HUES64 (cell line): ENCODE results near the gene ZFYVE16.

ENCODE experiments used
- H3K27ac ChIP-seq: 2 replicates; pipeline ENCODE4 v1.7.0; 2013; ENCODE audit warnings: low read depth, low read length, inconsistent platforms
- H3K27me3 ChIP-seq: 2 replicates; pipeline ENCODE4 v1.6.1; 2013; ENCODE audit warnings: mild to moderate bottlenecking, low read length; ENCODE audit not compliant: insufficient read depth
- H3K36me3 ChIP-seq: 2 replicates; pipeline ENCODE4 v1.6.1; 2013; ENCODE audit warnings: mild to moderate bottlenecking, low read length; ENCODE audit not compliant: insufficient read depth
- H3K4me1 ChIP-seq: 2 replicates; pipeline ENCODE4 v1.6.1; 2013; ENCODE audit warnings: mild to moderate bottlenecking, low read length, moderate library complexity; ENCODE audit not compliant: insufficient read depth
- H3K4me3 ChIP-seq: 2 replicates; pipeline ENCODE4 v1.5.1; 2013; ENCODE audit warnings: mild to moderate bottlenecking, low read length, moderate library complexity
- H3K9ac ChIP-seq: 2 replicates; pipeline ENCODE4 v1.6.1; 2013; ENCODE audit warnings: mild to moderate bottlenecking, low read depth, low read length
- H3K9me3 ChIP-seq: 2 replicates; pipeline ENCODE4 v1.6.1; 2013; ENCODE audit warnings: low read depth, low read length; ENCODE audit not compliant: insufficient read depth
- WGBS: fragments of 150-250, 120-280 bp; methylation state at CpG from one replicate; pipeline ENCODE4 v1.1.7; 2013; ENCODE audit warnings: missing lambda C conversion rate; 5-methylcytosine and 5-hydroxymethylcytosine counted together

ZFYVE16 gene

GRCh38 chr5:80516826-80517225 is 109.0 kb downstream of the ZFYVE16 start:
- Histone ChIP-seq H3K4me1 (no peaks in the 10 kb centered on the region), H3K9me3 (no peaks in the 10 kb centered on the region), H3K27me3 (no peaks in the 10 kb centered on the region), H3K4me3 (no peak overlapping the region), H3K27ac (no peak overlapping the region), H3K9ac (no peak overlapping the region), H3K36me3 (no peaks in the 10 kb centered on the region)
- 84% methylated on average over 3 of the region's 4 CpGs for WGBS
